A673 (cell line): ENCODE results near the gene CS. TPM values are rescaled to one million over a fixed set of nuclear protein-coding genes. Genes with fewer than 3 reads are reported as not detected.

ENCODE experiments used
- BruUV-seq: library from RNA; stranded (reverse); fragments of 400-500 nt; replicated peaks from 2 replicates; lab custom pipeline; 2021; lab: Mats Ljungman, UMichigan
- CTCF ChIA-PET: fragments of 300-600 bp; sonication (Branson Sonifier 250); formaldehyde crosslinking; loops from one replicate; lab custom pipeline; 2022; ENCODE audit warnings: antibody characterized with exemption; lab: Charles Lee
- POLR2A ChIA-PET: fragments of 300-600 bp; sonication (Branson Sonifier 250); formaldehyde crosslinking; loops from one replicate; lab custom pipeline; 2022; ENCODE audit warnings: antibody characterized with exemption; ENCODE audit not compliant: low non-redundant PET; lab: Charles Lee
- DNase-seq: peaks from one replicate; pipeline ENCODE4 v3.0.0-alpha.2; 2015; ENCODE audit warnings: low spot score
- H3K27ac ChIP-seq: fragments of 200-600 bp; sonication (generic); 2 replicates; pipeline ENCODE4 v1.5.1; 2016; ENCODE audit warnings: mixed run types, low read depth, mild to moderate bottlenecking, mixed read lengths, antibody characterized with exemption, low read length; ENCODE audit not compliant: poor library complexity, severe bottlenecking
- H3K27me3 ChIP-seq: fragments of 200-600 bp; sonication (generic); replicated peaks from 2 replicates; pipeline ENCODE4 v1.6.1; 2017; ENCODE audit warnings: mixed run types, low read depth, mild to moderate bottlenecking, mixed read lengths, antibody characterized with exemption, low read length; ENCODE audit not compliant: insufficient read depth, poor library complexity
- H3K36me3 ChIP-seq: fragments of 200-600 bp; sonication (generic); 2 replicates; pipeline ENCODE4 v1.6.1; 2016; ENCODE audit warnings: mixed run types, mild to moderate bottlenecking, mixed read lengths, antibody characterized with exemption, low read length; ENCODE audit not compliant: insufficient read depth, poor library complexity, severe bottlenecking
- H3K4me1 ChIP-seq: fragments of 200-600 bp; sonication (generic); 2 replicates; pipeline ENCODE4 v1.6.1; 2017; ENCODE audit warnings: mixed run types, mild to moderate bottlenecking, mixed read lengths, antibody characterized with exemption, low read length; ENCODE audit not compliant: insufficient read depth, poor library complexity, severe bottlenecking
- H3K4me3 ChIP-seq: fragments of 200-600 bp; sonication (generic); 2 replicates; pipeline ENCODE4 v1.5.1; 2016; ENCODE audit warnings: low read depth, mixed run types, mild to moderate bottlenecking, mixed read lengths, low read length; ENCODE audit not compliant: poor library complexity, severe bottlenecking
- H3K9me3 ChIP-seq: fragments of 200-600 bp; sonication (generic); 2 replicates; pipeline ENCODE4 v1.6.1; 2016; ENCODE audit warnings: mixed run types, low read depth, mild to moderate bottlenecking, mixed read lengths, antibody characterized with exemption, low read length; ENCODE audit not compliant: poor library complexity, severe bottlenecking
- CTCF ChIP-seq: fragments of 300-800, 200-600 bp; sonication (generic); conservative IDR thresholded peaks from 2 replicates; pipeline ENCODE4 v1.5.1; 2017; ENCODE audit warnings: low read depth, mild to moderate bottlenecking, antibody characterized with exemption, low read length, moderate library complexity, mixed read lengths
- EZH2 ChIP-seq: fragments of 200-600 bp; sonication (generic); IDR thresholded peaks from 2 replicates; pipeline ENCODE4 v1.6.1; 2017; ENCODE audit warnings: borderline replicate concordance, low read depth, mild to moderate bottlenecking, mixed read lengths, antibody characterized with exemption, low read length; ENCODE audit not compliant: poor library complexity, severe bottlenecking
- intact Hi-C: fragments of 100-400 bp; cut with micrococcal nuclease; formaldehyde crosslinking; loops from one replicate; pipeline ENCODE4 v1.10.0; 2022; ENCODE audit not compliant: unreplicated experiment
- total RNA-seq: library from RNA; stranded (reverse); gene quantifications from 2 replicates; pipeline ENCODE4 v1.2.3, GENCODE V29; 2021

CS gene
- total RNA-seq, 1 experiment from 2014 or later, result 448 TPM

GRCh38 chr12:56334490-56334793 is 34.3 kb upstream of the CS start:
- Histone ChIP-seq H3K9me3 (no peaks in the 10 kb centered on the region), H3K27me3 (no peaks in the 10 kb centered on the region), H3K4me1 (peaks cover 7% of the 10 kb centered on the region), H3K4me3 (peak overlapping the region; percentile 68), H3K27ac (peak overlapping the region; percentile 94), H3K36me3 (no peaks in the 10 kb centered on the region)
- ChIA-PET CTCF (interaction anchor here (0.5 kb wide), 1 partner anchor 505 kb away, joined by 5 read pairs; the partner anchor contains the start of gene DNAJC14), POLR2A (no interaction called here)
- intact Hi-C loops, result no loop called here
- no peak for DNase-seq
- TSS peak; percentile 100 for BruUV-seq
- TF ChIP-seq EZH2 (no peak), CTCF (no peak)

- intact Hi-C loops, result no loop called here
- peaks cover 7% of the 10 kb centered on the region for H3K4me1 ChIP-seq
- H3K36me3 ChIP-seq, result no peaks in the 10 kb centered on the region
- peak within 1 kb of the TSS; percentile 94 for H3K27ac ChIP-seq
- H3K9me3 ChIP-seq, result no peaks in the 10 kb centered on the region
- TF ChIP-seq CTCF (peak; percentile 72), EZH2 (no peak)
- POLR2A ChIA-PET, result no interaction called here
- H3K27me3 ChIP-seq, result no peaks in the 10 kb centered on the region
- CTCF ChIA-PET, result interaction anchor here (0.6 kb wide), 1 partner anchor 34 kb away, joined by 3 read pairs; no protein-coding TSS in a partner anchor
- BruUV-seq, result no TSS peak
- H3K4me3 ChIP-seq, result peak within 1 kb of the TSS; percentile 68
- peak; percentile 99 for DNase-seq
Observed at GRCh38 chr12:56333679-56334489, 33.8 kb upstream of the CS start, which contains the start of gene PAN2. TSS of gene PAN2 (minus strand) at chr12:56334000. CDS start at chr12:56333094, 906 bp downstream.

GRCh38 chr12:56333197-56333678 is 33.1 kb upstream of the CS start:
- intact Hi-C loops, result no loop called here
- Histone ChIP-seq H3K9me3 (no peaks in the 10 kb centered on the region), H3K36me3 (no peaks in the 10 kb centered on the region), H3K4me1 (peaks cover 7% of the 10 kb centered on the region), H3K27me3 (no peaks in the 10 kb centered on the region), H3K27ac (peak overlapping the region; percentile 94), H3K4me3 (peak overlapping the region; percentile 68)
- BruUV-seq, result TSS peak; percentile 79
- CTCF ChIA-PET, result interaction anchor here (0.6 kb wide), 1 partner anchor 35 kb away, joined by 3 read pairs; no protein-coding TSS in a partner anchor
- TF ChIP-seq CTCF, result no peak
- TF ChIP-seq EZH2, result no peak
- POLR2A ChIA-PET, result no interaction called here
- DNase-seq, result no peak
